HEK293 (cell line): ENCODE measurements around the gene TTC7B.

Experiments used
- CTCF ChIA-PET: fragments of 350-600 bp; formaldehyde crosslinking; extraction: SDS; loops from one replicate; lab custom pipeline; 2021; ENCODE audit warnings: antibody characterized with exemption; lab: Yijun Ruan, JAX
- POLR2A ChIA-PET: fragments of 300-600 bp; formaldehyde crosslinking; extraction: SDS; loops from one replicate; lab custom pipeline; 2020; ENCODE audit warnings: antibody characterized with exemption, inconsistent platforms; lab: Yijun Ruan, JAX
- H3K27ac ChIP-seq: fragments of 200-500 bp; sonication (Bioruptor generic); 2 replicates; pipeline ENCODE4 v1.5.1; 2014; ENCODE audit warnings: low read depth, low read length, control low read depth, inconsistent platforms; ENCODE audit errors: extremely low read depth
- H3K36me3 ChIP-seq, 2 experiments: fragments of 200-500 bp in 1 of 2; sonication (Bioruptor generic) in 1 of 2; 1 replicate in 1 of 2; 2 replicates in 1 of 2; pipeline ENCODE4 v1.5.1; 2014 to 2017; ENCODE audit warnings: inconsistent platforms in 2 of 2, low read length in 2 of 2; ENCODE audit not compliant: control insufficient read depth in 2 of 2, insufficient read depth in 1 of 2
- H3K4me1 ChIP-seq: fragments of 200-500 bp; sonication (Bioruptor generic); 2 replicates; pipeline ENCODE4 v1.5.1; 2014; ENCODE audit warnings: mild to moderate bottlenecking, low read length, inconsistent platforms; ENCODE audit not compliant: control insufficient read depth, insufficient read depth
- H3K4me3 ChIP-seq: 2 replicates; pipeline ENCODE4 v1.5.1; 2011; ENCODE audit warnings: low read depth, mild to moderate bottlenecking, control low read depth, low read length, moderate library complexity
- H3K9me3 ChIP-seq: fragments of 200-500 bp; sonication (Bioruptor generic); 2 replicates; pipeline ENCODE4 v1.5.1; 2014; ENCODE audit warnings: low read depth, low read length, inconsistent platforms; ENCODE audit not compliant: control insufficient read depth, insufficient read depth
- BCL11A ChIP-seq: fragments of 450-650 bp; formaldehyde crosslinking; IDR thresholded peaks from 2 replicates; pipeline ENCODE4 v1.5.1; 2016; ENCODE audit warnings: low read depth, missing biosample characterization, missing genetic modification characterization
- YY2 ChIP-seq: fragments of 450-650 bp; formaldehyde crosslinking; IDR thresholded peaks from 2 replicates; pipeline ENCODE4 v1.5.1; 2016; ENCODE audit warnings: missing biosample characterization, missing genetic modification characterization
- ZFP69B ChIP-seq: fragments of 450-650 bp; formaldehyde crosslinking; IDR thresholded peaks from 2 replicates; pipeline ENCODE4 v1.5.1; 2016; ENCODE audit warnings: missing biosample characterization, missing genetic modification characterization
- ZIC2 ChIP-seq: fragments of 450-650 bp; formaldehyde crosslinking; IDR thresholded peaks from 2 replicates; pipeline ENCODE4 v1.5.1; 2016; ENCODE audit warnings: missing biosample characterization, missing genetic modification characterization
- ZNF169 ChIP-seq: fragments of 450-650 bp; formaldehyde crosslinking; IDR thresholded peaks from 2 replicates; pipeline ENCODE4 v1.5.1; 2016; ENCODE audit warnings: missing biosample characterization, missing genetic modification characterization
- ZNF184 ChIP-seq: fragments of 450-650 bp; IDR thresholded peaks from 2 replicates; pipeline ENCODE4 v1.5.1; 2018; ENCODE audit warnings: missing biosample characterization, mild to moderate bottlenecking, missing genetic modification characterization
- ZNF211 ChIP-seq: fragments of 450-650 bp; formaldehyde crosslinking; IDR thresholded peaks from 2 replicates; pipeline ENCODE4 v1.5.1; 2016; ENCODE audit warnings: low read depth, missing biosample characterization, missing genetic modification characterization
- ZNF26 ChIP-seq: fragments of 450-650 bp; formaldehyde crosslinking; IDR thresholded peaks from 2 replicates; pipeline ENCODE4 v1.5.1; 2016; ENCODE audit warnings: missing biosample characterization, missing genetic modification characterization
- ZNF280C ChIP-seq: fragments of 450-650 bp; formaldehyde crosslinking; IDR thresholded peaks from 2 replicates; pipeline ENCODE4 v1.5.1; 2016; ENCODE audit warnings: missing biosample characterization, missing genetic modification characterization
- ZNF404 ChIP-seq: fragments of 450-650 bp; formaldehyde crosslinking; IDR thresholded peaks from 2 replicates; pipeline ENCODE4 v1.5.1; 2017; ENCODE audit warnings: missing biosample characterization, missing genetic modification characterization
- ZNF549 ChIP-seq: fragments of 450-650 bp; IDR thresholded peaks from 2 replicates; pipeline ENCODE4 v1.5.1; 2018; ENCODE audit warnings: missing biosample characterization, missing genetic modification characterization, mild to moderate bottlenecking, inconsistent platforms, moderate library complexity
- ZNF596 ChIP-seq: fragments of 450-650 bp; IDR thresholded peaks from 2 replicates; pipeline ENCODE4 v1.5.0; 2018; ENCODE audit warnings: missing biosample characterization, mild to moderate bottlenecking, missing genetic modification characterization, moderate library complexity
- ZNF785 ChIP-seq: fragments of 450-650 bp; formaldehyde crosslinking; IDR thresholded peaks from 2 replicates; pipeline ENCODE4 v1.5.1; 2016; ENCODE audit warnings: missing biosample characterization, missing genetic modification characterization
- ZSCAN16 ChIP-seq: fragments of 450-650 bp; formaldehyde crosslinking; IDR thresholded peaks from 2 replicates; pipeline ENCODE4 v1.5.1; 2016; ENCODE audit warnings: missing biosample characterization, missing genetic modification characterization
- ZSCAN30 ChIP-seq: fragments of 450-650 bp; IDR thresholded peaks from 2 replicates; pipeline ENCODE4 v1.5.1; 2018; ENCODE audit warnings: missing biosample characterization, mild to moderate bottlenecking, missing genetic modification characterization, moderate library complexity

The TTC7B gene

GRCh38 chr14:90552465-90553297, 263.5 kb downstream of the TTC7B start:
- no peak overlapping the region for H3K4me3 ChIP-seq
- H3K9me3 ChIP-seq: no peaks in the 10 kb centered on the region
- TF ChIP-seq ZIC2 (tag by site-specific recombination): peak; percentile 32; the same call in 1 of the 2 replicates
- no peak for TF ChIP-seq BCL11A (tag by site-specific recombination)
- no peaks in the 10 kb centered on the region for H3K4me1 ChIP-seq
- H3K27ac ChIP-seq: no peak overlapping the region
- no peaks in the 10 kb centered on the region for H3K36me3 ChIP-seq
- CTCF ChIA-PET: interaction anchor here (0.8 kb wide), 1 partner anchor 207 kb away, joined by 4 read pairs; no protein-coding TSS in a partner anchor
- POLR2A ChIA-PET: no interaction called here

GRCh38 chr14:90551733-90552464, 264.3 kb downstream of the TTC7B start:
- Histone ChIP-seq H3K4me1 (no peaks in the 10 kb centered on the region), H3K27ac (no peak overlapping the region), H3K36me3 (no peaks in the 10 kb centered on the region), H3K4me3 (no peak overlapping the region), H3K9me3 (no peaks in the 10 kb centered on the region)
- CTCF ChIA-PET: interaction anchor here (0.8 kb wide), 1 partner anchor 208 kb away, joined by 4 read pairs; no protein-coding TSS in a partner anchor
- POLR2A ChIA-PET: no interaction called here
- TF ChIP-seq ZNF785 (tag by site-specific recombination) (no peak), ZNF404 (no peak), ZNF211 (tag by site-specific recombination) (no peak), ZNF184 (tag by site-specific recombination) (no peak), ZNF26 (tag by site-specific recombination) (no peak), ZNF169 (tag by site-specific recombination) (no peak), ZFP69B (tag by site-specific recombination) (no peak), ZSCAN30 (tag by site-specific recombination) (no peak), ZSCAN16 (tag by site-specific recombination) (no peak)

- ChIA-PET POLR2A (no interaction called here), CTCF (no interaction called here)
- Histone ChIP-seq H3K4me3 (no peak overlapping the region), H3K36me3 (no peaks in the 10 kb centered on the region), H3K9me3 (no peaks in the 10 kb centered on the region), H3K4me1 (no peaks in the 10 kb centered on the region), H3K27ac (no peak overlapping the region)
- TF ChIP-seq ZNF280C (tag by site-specific recombination) (no peak), ZNF549 (tag by site-specific recombination) (no peak), ZNF596 (tag by site-specific recombination) (no peak), YY2 (no peak)
Measured at GRCh38 chr14:90551070-90551704, 265.0 kb downstream of the TTC7B start.
